GM21786 (cell line): ENCODE data around the gene MYO1F.
"Not testable (repeated sequence)": the region's sequence is repeated elsewhere in the genome, so short reads cannot be mapped to it uniquely, and the experiment has no call there.

ENCODE experiments used
- ATAC-seq: cut with Tn5 transposase; IDR thresholded peaks from one replicate; pipeline ENCODE4 v1.9.1; 2021; ENCODE audit not compliant: unreplicated experiment

The MYO1F gene

DNA sequence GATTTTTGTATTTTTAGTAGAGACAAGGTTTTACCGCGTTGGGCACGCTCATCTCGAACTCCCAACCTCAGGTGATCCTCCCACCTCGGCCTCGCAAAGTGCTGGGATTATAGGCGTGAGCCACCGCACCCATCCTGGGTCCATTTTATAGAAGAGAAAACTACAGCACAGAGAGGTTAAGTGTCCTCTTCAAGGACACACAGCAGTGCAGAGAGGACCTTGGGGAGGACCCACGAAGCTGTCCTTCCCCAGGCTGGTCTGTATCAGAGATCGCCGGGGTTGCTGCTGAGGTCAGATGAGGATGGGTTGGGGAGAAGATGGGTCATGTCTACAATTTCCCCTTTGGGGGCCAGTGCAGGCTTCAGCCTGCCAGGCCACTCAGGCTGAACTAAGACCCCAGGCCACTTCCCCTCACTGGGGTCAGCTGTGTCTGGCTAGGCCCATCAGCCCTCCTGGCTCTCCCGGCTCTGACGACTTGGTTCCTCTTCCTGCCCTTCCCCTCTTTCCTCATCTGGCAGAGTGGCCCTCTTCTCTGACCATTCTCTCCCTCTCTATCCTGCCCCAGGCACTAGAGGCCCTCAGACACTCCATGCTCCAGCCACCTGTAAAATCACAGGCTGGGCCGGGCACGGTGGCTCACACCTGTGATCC is 9.6 kb downstream of the MYO1F start:
- ATAC-seq: no peak

DNA sequence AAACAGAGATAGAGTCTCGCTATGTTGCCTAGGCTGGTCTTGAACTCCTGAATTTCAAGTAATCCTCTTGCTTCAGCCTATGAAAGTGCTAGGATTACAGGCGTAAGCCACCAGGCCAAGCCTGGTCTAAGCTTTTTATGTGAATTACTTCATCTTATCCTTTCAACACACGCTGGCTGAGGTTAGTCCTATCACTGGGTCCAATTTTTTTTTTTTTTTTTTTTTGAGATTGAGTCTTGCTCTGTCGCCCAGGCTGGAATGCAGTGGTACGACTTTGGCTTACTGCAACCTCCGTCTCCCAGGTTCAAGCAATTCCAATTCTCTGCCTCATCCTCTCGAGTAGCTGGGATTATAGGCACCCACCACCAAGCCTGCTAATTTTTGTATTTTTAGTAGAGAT is 10.4 kb downstream of the MYO1F start:
- no peak for ATAC-seq

DNA sequence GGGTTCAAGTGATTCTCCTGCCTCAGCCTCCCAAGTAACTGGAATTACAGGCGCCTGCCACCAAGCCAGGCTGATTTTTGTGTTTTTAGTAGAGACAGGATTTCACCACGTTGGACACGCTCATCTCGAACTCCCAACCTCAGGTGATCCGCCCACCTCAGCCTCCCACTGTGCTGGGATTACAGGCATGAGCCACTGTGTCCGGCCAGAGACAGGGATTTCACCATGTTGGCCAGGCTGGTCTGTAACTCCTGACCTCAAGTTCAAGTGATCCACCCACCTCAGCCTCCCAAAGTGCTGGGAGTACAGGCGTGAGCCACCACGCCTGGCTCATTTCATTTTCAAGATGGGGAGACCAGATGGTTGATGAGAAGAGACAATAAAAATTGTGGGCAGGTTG is 12.4 kb downstream of the MYO1F start:
- ATAC-seq: not testable (repeated sequence)

DNA sequence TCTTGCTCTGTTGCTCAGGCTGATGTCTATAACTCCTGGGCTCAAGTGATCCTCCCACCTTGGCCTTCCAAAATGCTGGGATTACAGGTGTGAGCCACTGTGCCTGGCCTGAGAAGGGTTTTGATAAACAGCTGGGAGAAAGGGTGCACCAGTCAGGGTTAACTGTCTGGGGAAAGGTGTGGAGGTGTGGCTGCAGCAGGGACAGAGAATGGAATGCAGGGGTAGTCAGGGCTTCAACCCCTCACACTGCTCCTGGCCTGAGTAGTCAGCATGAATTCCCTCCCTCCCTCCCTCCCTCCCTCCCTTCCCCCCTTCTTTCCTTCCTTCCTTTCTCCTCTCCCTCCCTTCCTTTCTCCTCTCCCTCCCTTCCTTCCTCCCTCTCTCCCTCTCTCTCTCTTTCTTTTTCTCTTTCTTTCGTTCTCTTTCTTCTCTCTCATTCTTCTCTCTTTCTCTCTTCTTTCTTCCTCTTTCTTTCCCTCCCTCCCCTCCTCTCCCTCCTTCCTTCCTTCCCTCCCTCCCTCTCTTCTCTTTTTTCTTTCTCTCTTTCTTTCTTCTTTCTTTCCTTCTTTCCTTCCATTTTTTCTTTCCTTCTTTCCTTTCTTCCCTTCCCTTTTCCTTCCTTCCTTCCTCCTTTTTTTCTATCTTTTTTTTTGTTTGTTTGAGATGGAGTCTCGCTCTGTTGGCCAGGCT is 16.0 kb downstream of the MYO1F start:
- ATAC-seq: no peak

GRCh38 chr19:8558325-8558724 is 18.9 kb downstream of the MYO1F start:
- ATAC-seq: no peak

DNA sequence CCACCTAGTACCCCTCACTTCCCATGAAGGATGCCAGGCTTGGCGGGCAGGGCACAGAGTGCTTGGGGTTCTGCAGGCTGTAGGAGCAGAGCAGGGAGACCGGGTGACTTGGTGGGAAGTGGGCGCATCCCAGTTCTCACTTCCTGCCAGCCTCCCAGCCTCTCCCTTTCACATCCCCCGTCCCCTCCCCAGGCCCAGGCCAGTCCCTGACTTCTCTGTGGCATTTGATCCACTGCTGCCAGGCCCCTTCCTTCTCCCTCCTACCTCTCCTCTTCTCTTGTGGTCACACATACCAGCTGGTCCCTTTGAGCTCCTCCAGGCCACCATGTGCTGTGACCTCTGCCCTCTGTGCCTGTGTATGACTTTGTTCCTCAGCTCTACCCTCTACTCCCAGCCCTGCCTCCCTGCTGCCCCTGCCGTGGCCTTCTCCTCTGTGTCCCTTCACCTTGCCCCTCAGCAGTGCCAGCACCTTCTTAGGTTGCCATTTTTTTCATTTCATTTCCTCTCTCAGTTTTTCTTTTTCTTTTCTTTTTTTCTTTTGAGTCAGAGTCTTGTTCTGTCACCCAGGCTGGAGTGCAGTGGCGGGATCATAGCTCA is 19.5 kb downstream of the MYO1F start:
- no peak for ATAC-seq

- ATAC-seq: not testable (repeated sequence)
These were observed 23.5 kb downstream of the MYO1F start for GRCh38 chr19:8553729-8554128.

GRCh38 chr19:8552810-8553209 is 24.4 kb downstream of the MYO1F start:
- ATAC-seq: no peak

DNA sequence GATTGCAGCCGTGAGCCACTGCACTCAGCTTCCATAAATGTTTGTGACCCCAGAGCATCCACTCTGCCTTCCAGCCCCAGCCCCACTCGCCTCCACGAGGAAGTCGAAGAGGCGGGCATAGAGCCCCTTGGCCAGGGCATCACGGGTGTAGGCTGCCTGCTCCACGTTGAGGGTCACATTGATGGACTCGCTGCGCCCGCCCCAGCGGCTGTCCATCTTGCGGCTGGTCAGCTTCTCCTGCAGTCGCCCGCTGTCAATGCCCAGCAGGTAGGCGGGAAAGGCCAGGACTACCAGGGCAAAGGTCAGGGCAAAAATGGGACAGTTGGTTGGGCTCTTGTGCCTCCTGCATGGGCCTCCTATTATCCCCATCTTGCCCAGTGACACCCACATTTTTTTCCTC is 27.2 kb downstream of the MYO1F start:
- no peak for ATAC-seq

GRCh38 chr19:8545743-8546142 is 31.5 kb downstream of the MYO1F start:
- ATAC-seq: no peak

GRCh38 chr19:8544168-8544567 is 33.1 kb downstream of the MYO1F start:
- no peak for ATAC-seq

GRCh38 chr19:8539621-8540149 is 37.6 kb downstream of the MYO1F start:
- ATAC-seq: no peak

DNA sequence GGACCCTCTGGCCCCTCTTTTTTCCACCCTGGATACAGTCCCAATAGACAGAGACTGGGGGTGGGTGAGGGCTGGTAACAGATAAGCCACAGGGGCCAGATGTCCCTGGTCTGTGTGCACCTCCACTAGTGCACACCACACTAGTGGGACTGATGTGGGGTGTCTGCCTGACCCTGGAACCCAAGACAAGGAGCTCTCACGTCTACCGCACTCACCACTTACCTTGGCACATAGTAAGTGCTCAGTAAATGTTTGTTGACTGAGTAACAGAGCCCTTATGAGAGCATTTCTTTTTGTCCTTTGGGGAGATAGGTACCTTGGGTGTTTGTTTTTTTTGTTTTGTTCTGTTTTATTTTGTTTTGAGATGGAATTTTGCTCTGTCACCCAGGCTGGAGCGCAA is 40.1 kb downstream of the MYO1F start:
- ATAC-seq: no peak

DNA sequence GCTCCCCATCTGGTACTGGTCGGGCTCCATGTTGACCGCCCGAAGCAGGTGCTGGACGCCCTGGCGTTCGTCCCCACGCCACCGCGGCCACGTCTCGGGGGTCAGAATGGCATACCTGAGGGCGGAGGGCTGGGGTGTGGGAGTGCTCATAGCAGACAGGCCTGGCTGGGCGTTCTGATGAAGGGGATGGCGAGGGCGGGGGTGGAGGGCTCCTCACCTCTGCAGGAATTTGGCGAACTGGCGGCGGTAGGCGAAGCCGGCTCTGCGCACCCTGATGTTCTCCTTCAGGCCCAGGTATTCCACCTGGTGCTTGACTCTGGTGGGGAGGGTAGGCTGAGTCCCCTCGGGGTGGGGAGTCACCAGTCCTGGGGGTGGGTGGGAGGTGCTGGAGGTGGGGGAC is 41.0 kb downstream of the MYO1F start:
- no peak for ATAC-seq

DNA sequence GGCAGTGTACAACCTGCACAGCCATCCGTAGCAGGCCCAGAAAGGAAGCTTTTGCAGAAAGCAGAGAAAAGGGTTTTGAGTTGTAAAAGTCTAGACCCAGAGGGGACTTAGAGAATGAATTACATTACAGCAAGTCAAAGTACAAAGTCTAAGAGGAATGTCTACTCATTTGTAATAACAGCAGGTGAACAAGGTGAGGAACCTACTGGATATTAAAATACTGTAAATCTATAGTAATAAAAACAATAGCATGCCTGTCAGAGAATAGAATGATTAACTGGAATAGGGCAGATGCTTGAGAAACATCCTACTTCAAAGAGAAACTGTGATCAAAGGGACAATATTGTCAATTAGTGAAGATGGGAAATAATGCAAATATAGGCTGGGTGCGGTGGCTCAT is 45.0 kb downstream of the MYO1F start:
- ATAC-seq: no peak

DNA sequence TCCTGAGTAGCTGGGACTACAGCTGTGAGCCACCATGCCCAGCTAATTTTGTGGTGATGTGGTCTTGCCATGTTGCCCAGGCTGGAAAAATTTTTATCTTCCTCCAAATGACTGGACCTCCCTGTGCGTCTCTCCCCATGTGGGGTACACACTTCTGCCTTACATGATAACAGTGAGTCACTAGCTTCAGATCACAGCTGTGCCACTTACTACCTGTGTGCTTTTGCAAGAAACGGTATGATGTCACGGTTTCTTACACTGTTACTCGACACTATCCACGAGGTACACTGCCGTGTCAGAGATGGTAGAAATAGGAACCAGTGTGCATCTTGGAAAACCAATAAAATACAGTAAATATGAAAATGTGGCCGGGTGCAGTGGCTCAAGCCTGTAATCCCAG is 45.8 kb downstream of the MYO1F start:
- ATAC-seq: no peak

DNA sequence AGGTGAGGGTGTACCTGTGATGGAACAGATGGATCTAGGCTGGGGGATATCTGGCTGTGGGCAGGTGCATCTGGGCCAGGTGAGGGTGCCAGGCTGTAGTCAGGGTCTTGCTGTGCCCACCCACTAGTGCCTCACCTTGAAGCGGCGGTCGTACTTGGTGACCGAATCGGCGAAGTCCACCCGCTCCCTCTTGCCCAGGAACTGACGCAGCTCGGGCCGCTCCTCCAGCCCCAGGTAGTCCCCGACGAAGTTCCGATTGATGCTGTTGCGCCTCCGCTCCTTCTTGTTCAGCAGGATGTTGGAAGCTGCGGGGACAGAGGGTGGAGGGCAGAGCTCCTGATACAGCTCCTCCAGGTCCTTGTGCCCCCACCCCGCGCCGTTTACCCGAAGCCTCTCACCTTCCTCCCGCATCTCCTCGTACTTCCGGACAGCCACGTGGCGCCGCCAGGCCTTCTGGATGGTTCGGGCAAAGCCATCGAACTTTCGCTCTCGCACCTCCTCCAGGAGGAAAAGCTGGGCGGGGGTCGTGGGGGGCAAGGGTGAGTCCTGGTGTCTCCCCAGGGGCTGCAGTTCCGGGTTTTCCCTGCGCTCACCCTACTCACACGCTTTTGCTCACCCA is 47.1 kb downstream of the MYO1F start:
- ATAC-seq: no peak

- ATAC-seq: no peak
These were observed 47.8 kb downstream of the MYO1F start for GRCh38 chr19:8529369-8530006.

- no peak for ATAC-seq
These were observed 48.7 kb downstream of the MYO1F start for GRCh38 chr19:8528500-8528899.

DNA sequence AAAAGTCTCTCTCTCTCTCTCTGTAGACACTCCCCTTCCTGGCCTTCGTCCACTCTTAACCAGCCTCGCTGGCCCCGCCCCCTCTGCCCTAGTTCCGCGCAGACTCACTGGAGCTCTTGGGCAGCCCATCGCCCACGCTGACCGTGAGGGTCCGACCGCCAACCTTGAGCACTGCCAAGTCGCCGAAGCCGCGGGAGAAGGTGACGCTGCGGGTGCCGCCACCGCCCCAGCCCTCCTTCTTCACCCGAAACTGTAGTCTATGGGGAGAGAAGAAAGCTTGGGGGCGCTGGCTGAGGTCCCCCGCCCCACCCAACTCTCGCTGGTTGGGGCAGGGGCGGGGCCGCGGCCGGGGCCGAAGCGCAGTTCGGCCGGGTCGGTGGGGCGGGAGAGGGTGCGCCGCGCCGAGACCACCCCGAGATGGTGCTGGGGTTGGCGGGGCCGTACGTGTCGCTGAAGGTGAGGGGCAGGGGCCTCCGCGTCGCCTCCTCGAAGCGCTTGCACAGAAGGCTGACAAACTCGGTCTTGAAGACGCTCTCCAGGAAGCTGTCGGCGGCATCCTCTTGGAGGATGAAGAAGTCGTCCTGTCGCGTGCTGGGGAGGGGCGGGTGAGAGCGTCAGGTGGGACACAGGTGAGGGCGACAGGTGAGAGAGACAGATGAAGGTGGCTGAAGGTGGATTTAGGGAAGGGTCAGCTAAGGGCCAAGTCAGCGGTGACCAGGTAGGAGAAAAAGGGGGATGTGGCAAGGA is 50.7 kb downstream of the MYO1F start:
- no peak for ATAC-seq

- no peak for ATAC-seq
These were observed 51.9 kb downstream of the MYO1F start for GRCh38 chr19:8525401-8525684.
